ENCODE data around the gene ADD1.
A peak's percentile ranks its signal among the peaks of the same experiment; 100 is the strongest.
"Not testable (repeated sequence)": the region's sequence is repeated elsewhere in the genome, so short reads cannot be mapped to it uniquely, and the experiment has no call there.

ADD1 gene

DNA sequence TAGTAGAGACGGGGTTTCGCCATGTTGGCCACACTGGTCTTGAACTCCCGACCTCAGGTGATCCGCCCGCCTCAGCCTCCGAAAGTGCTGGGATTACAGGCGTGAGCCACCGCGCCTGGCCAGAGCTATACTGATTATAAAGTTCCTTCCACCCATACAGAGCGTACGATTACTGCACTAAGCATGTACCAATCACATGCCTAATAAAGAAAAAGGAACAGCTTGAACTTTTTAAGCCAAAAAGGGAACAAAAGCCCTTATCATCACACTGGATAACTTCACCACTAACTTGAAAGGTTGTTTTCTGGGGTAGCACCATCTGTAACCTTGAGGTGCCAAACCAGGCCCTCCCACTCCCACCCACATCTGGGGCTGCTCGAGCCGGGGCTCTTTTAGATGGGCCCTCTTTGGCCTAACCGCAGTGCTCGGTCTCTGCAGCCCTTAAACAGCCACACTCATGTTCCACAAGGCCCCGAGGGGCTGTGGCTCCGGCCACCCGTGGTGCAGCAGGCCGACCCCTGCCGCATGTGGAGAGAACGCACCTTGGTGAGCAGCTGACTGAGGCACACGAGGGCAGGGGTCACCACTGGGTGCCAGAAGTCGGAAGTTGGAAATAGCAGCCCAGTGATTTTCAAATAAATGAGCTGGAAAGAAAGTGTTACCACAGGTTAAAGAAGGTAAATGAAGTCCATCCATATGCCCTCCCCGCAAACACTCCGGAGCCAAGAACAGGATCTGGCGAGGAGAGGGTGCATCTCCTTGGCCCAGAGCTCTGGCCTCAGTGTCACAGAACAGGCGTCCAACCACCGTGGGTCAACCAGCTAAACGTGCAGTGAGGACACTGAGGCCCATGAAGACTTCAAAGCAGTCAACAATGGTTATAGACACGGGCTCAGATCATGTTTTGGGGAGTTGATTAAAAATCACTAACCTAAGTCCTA is 101.2 kb downstream of the ADD1 start:
- no peak for DNase-seq (ENCODE audit: low read depth, low spot score)

DNA sequence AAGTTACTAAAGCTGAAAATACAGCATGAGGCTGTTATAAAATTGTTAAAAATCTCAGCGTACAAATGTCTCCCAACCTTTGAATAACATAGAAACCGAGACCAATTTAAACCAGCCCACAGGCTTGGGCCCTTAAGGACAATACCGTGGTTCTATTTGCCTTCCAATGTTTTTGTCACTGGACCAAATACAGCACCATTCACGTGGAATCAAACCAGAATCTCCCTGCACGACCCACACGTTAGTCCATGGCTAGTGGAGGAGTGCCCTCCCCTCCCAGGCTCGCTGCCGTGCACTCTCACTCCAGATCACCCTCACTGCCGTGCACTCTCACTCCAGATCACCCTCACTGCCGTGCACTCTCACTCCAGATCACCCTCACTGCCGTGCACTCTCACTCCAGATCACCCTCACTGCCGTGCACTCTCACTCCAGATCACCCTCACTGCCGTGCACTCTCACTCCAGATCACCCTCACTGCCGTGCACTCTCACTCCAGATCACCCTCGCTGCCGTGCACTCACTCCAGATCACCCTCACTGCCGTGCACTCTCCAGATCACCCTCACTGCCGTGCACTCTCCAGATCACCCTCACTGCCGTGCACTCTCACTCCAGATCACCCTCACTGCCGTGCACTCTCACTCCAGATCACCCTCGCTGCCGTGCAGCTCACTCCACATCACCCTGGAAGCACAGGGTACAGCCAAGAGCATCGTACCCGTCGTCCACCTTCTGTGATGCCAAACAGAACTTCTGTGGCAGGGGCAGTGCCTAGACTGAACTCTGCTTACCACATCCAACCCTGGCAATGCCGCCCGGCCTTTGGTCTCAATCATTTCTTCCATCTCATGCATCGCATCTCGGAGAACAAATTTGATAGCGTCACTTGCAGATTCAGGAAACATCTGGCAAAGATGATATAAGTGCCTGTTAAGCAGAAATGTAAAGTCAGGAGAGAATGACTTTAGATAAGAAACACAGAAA is 102.3 kb downstream of the ADD1 start:
- DNase-seq (ENCODE audit: low read depth, low spot score) = not testable (repeated sequence)

DNA sequence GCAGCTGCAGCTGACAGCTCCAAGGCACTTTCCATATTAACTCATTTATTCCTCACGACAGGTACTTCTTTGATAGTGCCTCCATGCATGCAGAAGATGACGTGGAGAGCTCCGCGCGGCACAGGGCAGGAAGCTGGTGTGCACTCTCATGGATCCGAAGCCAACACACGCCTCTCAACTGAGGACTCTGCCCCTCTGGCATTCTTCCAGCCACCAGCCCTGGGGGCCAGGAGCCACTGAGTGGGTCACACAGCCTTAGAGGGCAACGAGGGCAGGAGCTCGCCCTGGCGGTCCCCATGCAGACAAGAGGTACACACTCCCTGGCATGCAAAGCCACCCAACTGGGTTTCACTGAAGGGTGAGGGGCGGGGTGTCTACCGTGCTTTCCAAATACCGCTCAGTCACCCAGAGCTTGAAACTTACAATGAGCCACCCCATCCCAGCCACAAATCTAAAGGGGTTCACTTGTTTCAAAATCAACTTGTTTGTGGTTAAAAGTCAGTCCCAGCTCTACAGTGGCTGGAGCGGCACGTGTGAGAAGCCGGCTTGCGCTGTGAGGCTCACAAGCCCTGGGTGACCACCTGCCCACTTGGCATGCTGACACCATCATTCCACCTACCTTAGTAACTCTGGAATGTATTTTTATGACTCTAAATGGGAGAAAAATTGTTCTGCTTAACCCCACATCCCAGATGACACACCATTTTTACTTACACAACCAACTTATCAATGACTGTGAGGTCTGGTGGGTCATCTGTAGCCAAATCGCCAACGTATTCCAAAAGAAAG is 103.4 kb downstream of the ADD1 start:
- DNase-seq (ENCODE audit: low read depth, low spot score) = no peak

DNA sequence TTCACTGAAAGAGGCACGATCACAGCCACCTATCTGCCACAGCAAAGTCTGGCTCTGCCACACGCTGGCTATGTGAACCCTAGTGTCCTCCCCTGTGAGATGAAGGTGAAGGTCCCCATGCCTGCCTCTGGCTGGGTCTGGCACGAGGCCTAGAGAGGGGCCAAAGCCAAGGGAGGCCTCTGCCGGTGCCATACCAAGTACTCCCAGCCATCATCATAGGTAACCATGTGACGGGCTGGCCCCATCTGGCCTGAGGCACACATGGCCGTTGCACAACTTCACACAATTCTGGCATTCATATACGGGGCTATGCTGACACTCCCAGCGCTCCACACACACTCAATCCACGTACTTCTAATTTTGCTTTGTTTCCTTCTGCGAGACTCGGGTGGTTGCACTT is 104.3 kb downstream of the ADD1 start:
- no peak for DNase-seq (ENCODE audit: low read depth, low spot score)

DNA sequence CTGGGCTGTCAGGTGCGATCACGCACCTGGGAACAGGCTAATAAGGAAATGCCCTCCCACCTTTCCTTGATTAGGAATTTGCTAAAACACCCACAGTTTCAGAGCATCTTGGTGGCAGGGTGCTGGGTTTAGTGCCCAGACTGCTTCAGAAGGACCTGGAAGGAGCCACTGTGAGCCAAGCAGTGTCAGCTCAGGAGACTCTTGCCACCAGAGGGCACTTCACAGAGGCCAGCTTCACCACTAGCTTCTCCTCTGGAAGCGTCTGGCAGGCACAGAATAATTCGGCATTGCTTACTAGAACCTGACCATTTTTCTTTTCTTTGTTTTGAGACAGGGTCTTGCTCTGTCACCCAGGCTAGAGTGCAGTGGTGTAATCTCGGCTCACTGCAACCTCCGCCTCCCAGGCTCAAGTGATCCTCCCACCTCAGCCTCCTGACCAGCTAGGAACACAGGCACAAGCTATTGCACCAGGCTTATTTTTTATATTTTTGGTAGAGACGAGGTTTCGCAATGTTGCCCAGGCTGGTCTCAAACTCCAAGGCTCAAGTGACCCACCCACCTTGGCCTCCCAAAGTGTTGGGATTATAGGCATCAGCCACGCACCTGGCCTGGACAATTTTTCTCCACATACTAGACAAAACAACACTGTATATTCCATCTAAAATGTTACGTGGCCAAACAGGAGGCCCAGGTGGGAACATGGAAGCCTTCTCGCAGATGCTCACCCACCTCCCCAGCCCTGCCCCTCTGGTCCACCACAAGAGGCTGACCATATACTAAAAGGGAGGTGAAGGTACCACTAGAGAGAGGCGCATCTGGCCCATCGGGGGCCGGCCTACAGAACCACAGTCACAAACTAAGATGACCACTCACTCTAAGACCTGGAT is 105.5 kb downstream of the ADD1 start:
- no peak for DNase-seq (ENCODE audit: low read depth, low spot score)

DNA sequence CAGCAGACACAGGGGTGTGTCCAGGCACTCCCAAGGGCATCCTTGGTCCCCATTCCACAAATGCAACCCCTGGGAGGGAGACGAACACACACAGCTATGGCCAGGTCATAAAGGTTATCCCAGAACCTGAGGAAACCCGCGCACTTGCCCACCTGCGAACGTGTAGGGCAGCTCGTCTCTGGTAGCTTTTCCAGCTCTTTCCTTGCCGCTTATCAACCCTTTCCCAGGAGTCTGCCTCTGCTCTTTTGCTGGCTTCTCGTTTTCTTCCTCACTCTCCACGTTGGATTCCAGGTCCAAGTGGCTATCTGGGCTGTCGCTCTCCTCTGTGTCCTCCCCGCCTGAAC is 106.1 kb downstream of the ADD1 start:
- DNase-seq (ENCODE audit: low read depth, low spot score) = no peak

DNA sequence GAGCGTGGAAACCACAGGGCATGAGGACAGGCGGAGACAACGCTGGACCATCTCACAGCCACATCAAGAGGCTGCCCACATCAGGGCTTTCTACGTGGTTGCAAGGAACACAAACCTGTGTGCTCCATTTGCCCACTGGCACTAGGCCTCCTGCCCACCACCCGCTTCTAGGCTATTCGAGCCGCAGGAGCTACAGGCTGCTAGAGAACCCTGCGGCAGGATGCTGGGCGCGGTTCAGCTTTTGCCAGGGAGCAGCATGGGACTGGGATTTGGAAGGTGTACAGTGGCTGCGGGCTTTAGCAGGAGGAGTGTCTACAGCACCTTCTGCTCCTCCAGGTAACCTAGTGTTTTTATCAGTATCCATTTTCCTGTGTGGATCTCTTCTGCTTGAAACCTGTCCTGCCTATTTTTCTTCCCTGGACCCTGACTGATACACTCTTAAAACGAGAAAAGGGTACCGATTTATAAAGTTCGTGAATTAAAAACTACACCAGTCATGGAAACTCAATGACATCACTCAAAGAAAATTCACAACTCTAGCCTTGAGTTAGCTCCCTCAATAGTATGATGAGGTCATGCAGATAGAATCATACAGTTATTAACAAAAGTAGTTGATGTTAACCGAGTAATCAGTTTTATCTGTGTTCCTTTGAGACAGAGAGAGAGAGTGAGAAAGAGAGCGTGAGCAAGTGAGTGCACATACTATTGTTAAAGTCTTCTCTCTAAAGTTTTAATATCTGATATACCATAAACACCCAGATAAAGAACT is 106.8 kb downstream of the ADD1 start:
- no peak for DNase-seq (ENCODE audit: low read depth, low spot score)

DNA sequence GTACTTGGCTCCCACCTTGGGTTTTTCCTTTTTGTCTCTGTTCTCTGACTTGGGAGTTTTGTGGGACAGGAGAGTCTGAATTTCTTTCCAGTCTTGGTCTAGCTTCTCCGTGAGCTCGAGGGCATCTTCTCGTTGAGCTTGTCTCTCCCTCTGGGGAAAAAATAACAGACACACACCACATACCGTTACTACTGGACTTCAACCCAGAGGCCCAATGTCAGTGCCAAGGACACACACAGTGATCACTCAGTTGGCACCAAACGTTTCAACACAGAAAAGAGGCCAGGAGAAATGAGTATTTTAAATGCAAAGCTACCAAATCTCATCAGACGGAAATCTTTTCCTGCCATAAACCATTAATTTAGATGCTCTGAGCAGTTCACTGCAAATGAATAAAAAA is 109.9 kb downstream of the ADD1 start:
- DNase-seq (ENCODE audit: low read depth, low spot score) = no peak

DNA sequence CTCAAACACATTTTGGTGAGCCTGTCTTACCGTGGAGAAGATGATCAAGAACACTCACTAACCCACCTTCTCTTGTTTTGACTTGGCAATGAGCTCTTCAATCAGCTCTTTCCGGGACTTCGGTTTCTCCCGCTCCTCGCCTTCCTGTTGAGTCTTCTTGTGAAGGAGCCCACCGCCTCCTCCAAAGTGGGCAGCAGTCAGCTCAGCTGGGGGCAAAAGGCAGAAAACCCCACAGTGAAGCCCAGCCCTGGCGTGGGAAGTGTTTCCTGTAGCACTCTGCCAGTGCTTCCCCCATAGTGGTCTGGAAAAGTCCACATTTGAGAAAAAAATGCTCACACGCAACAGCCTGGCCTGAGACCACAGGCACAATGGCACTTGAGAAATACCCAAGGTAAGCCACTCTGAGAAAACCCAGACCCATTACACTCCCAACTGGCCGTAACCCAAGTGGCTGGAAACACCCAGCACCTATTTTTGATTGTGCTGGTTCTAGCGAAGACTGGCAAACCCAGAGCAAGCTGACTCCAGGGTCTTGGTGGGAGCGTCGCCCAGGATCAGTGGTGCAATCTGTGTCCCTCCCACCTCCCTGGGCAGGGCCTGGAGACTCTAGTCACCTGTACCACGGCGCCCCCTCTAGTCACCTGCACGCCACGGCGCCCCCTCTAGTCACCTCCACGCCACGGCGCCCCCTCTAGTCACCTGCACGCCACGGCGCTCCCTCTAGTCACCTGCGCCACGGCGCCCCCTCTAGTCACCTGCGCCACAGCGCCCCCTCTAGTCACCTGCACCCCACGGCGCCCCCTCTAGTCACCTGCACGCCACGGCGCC is 110.9 kb downstream of the ADD1 start:
- no peak for DNase-seq (ENCODE audit: low read depth, low spot score)

DNA sequence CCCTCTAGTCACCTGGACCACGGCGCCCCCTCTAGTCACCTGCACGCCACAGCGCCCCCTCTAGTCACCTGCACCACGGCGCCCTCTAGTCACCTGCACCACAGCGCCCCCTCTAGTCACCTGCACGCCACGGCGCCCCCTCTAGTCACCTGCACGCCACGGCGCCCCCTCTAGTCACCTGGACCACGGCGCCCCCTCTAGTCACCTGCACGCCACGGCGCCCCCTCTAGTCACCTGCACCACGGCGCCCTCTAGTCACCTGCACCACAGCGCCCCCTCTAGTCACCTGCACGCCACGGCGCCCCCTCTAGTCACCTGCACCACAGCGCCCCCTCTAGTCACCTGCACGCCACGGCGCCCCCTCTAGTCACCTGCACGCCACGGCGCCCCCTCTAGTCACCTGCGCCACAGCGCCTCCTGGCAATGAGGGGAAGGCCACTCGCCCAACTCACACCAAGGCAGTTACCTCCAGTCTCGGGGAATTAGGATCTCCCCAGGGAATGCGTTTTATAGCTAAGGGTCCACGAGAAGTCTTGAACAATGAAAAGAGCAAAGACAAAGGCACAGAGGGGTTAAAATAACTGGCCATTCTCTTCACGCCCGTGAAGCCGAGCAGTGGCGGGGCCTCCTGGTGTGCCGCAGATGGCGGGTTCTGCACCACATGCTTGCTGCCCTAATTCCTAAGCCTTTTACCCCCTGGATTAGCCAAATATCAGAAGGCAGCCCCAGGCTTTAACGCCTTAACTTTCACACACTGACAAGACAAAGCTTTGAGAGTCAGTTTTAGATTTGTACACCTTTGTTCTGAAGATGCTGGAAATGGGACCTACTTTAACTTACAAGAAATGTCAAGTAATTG is 111.8 kb downstream of the ADD1 start:
- not testable (repeated sequence) for DNase-seq (ENCODE audit: low read depth, low spot score)

DNA sequence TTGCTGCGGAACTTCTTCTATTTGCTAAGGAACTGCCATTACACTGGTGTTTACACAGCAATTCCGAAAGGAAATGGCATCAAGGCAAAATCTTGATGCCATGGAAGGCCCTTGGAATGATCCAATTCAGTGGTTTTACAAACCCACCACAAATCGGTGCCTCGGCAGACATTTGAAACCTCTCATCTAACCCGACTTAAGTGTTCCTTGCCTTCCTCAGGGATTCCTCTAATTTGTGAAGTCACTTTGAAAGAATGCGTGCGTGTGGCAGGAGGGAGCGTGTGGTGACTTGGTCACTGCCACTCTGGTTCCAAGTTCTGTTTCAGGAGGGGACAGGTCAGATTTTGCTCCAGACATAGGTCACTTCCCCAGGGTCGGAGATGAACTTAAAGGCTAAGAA is 114.8 kb downstream of the ADD1 start:
- no peak for DNase-seq (ENCODE audit: low read depth, low spot score)

DNA sequence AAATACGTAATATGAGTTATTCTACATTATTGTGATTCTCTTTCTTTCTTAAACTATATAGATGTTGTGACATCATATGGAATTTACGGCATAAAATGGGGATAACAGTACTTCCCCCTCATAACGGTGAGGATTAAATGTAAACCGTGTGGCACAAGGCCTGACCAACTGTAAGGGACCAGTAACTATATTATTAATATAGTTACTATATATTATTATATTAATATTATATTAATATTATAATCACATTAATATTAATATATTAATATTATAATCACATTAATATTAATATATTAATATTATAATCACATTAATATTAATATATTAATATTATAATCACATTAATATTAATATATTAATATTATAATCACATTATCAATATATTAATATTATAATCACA is 116.8 kb downstream of the ADD1 start:
- not testable (repeated sequence) for DNase-seq (ENCODE audit: low read depth, low spot score)

DNA sequence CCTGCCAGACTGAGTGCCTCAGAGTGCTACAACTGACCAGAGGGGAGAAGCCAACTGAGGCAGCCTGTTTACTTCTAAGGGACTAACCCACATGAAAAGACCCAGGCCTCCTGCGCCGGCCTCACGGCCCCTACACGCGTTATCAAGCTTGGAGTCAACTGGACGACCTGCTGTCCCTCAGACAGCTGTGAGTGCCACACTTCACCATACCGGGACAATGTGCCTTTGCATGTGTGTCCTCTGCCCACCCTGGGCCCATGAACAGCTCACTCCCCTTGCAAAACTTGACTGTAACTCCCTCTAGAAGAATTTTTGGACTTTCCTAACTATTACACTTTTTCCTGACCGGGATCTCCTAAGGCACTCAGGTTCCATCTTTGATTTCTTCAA is 117.8 kb downstream of the ADD1 start:
- no peak for DNase-seq (ENCODE audit: low read depth, low spot score)

DNA sequence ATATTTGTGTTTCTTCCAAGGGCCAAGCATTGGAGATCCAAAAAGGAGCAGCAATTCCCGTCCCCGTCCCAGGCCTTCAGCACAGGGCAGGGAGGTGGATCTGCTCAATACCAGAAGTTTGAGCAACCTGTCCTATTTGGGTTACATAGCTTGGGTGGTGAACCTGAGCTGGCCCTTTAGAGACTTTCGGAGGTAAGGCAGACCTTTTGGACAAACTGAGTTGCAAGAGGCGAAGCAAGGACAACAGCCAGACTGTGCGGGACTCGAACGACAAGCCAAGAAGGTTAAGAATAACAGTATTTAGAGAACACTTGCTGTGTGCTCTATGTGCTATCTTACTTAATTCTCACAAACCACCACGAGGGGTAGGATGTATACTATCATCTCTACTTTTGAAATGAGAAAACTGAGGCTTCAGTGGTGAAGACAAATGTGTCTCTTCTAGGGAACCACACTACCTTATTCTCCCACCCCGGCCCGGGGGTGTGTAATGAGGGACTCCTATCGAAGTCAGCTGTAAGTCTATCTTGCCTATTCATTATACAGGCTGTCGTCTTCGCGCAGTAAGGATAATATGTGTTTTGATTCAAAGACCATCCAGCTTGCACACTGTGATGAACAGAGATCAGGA is 118.3 kb downstream of the ADD1 start:
- no peak for DNase-seq (ENCODE audit: low read depth, low spot score)

DNA sequence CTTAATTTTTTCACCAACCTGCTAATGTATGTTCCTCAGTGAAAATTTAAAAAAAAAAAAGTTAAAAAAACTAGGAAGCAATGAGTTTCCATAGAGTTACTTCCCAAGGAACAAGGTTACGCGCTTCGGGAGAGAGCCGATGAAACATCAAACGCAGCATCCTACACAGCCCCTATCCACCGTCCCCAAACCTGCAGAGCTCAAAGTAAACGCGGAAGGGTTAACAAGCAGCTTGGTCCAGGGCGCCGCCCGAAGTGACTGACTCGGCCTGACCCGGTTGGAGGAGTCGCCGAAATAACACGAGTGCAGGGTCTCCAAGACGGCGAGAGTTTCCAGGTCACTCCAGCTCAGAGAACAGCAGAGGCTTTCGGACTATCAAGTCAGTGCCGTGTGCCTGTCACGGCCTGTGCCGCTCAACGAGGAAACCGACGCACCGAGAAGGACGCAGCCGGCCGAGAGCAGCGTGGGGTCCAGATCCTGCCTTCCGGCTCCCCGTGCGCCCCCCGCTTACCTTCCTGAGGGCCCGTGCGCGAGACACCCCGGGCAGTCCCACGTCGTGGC is 119.0 kb downstream of the ADD1 start:
- DNase-seq (ENCODE audit: low read depth, low spot score) = peak; percentile 15

DNA sequence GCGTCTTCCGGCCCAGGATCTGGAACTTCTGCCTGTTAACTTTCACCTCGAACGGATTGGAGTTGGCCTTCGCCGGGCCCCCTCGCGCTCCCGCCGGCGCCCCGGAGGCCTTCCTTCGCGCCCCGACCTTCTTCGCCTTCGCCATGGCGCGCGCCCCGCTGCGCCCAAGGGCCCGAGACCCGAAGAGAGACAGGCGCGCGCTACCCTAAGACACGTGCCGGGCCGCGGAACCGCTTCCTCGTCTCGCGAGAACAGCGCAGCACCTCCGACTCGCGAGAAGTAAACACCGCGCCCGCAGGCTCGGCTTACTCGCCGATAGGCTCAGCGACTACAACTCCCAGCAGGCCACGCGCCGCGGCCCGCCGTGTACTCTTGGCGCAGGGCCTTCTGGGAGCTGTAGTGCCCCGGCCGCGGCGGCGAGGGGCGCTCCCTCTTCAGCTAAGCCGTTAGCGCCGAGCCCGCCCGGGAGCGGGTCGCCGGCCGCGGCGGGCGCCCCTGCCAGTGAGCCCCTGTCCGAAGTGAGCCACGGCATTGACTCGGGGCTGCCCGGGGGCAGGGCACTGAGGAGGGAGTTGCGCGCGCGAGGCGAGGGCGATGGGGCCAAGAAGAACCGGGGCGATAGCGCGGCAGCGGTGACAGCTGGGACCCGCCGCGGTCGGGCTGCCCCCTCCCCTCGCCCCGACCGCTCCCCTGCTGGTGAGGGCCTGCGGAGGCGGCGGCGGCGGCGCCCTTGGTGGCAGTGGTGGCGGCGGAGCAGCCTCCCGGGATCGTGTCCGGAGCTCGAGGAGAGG is 119.7 kb downstream of the ADD1 start, which contains the start of the genes GRK4 and NOP14:
TSS of gene GRK4 (plus strand) at position 397 of the 791 bp plus-strand sequence. CDS start 500 bp downstream, outside the sequence.
TSS of gene NOP14 (minus strand) at position 232 of the 791 bp plus-strand sequence. CDS start at position 145, 87 bp downstream.
- peak; percentile 93 for DNase-seq (ENCODE audit: low read depth, low spot score)
